Activated CD4-positive, alpha-beta T cell treated with anti-CD3 and anti-CD28 coated beads for 48 hours (primary cell): ENCODE measurements around the gene SEMA4F.
A peak's percentile ranks its signal among the peaks of the same experiment; 100 is the strongest.

Experiments
- DNase-seq: peaks from one replicate; pipeline ENCODE4 v3.0.0-alpha.2; 2020

The SEMA4F gene

DNA sequence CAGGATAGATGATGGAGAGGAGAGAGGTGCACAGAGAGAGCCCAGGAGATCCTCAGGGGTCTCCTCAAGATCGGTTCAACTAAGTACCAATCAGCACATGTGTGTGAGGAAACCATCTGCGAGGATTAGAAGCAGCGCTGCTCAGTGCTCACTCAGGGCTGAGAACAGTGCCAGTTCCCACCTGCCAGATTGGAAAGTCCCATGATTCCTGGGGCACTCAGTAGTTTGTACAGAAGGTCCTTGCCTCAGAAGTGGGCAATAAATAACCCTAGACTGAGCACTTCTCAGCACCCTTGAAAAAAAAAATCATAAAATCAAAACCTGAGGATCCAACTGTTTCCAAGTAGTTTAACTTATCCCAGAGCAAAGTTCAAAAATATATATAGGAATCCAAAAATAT, 53.8 kb downstream of the SEMA4F start:
- no peak for DNase-seq

DNA sequence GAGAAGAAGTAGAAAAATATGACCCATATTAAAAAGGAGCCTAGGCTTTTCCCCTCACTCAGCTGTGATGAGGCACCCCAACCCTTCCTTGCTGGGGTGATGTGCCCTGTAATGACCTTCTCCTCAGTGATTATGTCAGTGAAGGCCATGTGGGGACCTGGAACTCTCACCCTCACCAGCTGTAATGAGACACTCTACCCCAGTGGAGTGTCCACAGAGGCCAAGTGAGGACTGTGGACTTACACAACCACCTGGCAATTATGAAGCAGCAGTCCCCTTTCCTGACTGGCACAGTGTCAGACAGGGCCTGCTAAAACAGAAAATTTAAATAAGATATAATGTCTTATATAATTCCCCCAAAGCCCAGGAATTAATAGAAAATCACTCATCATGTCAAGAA, 54.2 kb downstream of the SEMA4F start:
- DNase-seq, result no peak

DNA sequence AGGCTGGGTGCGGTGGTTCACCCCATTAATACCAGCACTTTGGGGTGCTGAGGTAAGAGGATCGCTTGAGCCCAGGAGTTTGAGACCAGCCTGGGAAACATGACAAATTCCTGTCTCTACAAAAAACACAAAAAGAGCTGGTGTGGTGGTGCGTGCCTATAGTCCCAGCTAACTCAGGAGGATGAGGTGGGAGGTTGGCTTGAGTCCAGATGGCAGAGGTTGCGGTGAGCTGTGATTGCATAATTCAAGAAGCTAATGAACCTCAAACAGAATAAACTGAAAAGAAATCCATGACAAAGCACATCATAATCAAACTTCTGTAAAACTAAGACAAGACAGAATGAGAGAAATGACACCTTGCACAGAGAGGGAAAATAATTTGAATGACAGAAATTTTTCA, 54.8 kb downstream of the SEMA4F start:
- DNase-seq, result no peak

DNA sequence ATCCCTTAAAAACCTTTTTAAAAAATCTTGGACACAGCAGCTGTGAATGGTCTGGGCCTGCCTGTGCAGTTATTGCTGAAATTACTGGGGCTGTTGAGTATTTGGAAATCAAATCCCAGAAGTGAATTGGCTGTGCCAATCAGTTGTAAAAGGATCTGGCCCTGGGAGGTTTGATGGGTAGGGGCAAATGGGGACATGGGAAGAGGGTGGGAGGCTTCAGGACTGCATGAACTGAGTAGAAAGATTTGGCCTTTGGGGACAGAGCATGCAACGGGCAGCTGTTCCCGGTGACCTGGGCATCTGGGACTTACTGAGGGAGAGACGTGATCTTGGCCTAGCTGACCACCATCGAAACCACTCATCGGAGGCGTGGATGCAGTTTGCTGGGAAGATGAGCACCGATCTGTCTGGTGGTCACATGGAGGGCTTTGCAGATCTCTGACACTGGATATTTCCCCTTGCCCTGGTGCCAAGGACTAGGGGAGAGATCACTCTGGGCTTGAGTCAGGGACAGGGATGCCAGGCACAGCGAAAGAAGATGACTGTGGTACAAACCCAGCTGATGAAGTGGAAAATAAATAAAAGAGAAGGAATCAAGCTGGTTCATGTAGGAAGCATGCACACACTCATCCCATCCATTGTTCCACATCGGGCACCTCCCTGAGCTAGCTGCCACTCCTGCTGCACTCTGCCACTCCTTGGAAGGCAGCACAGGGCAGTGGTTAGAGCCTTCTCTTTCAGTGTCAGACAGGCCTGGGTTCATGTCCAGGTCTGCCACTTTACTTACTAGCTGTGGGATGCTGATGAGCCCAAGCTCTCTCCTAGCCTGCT, 58.4 kb downstream of the SEMA4F start:
- DNase-seq, result no peak

DNA sequence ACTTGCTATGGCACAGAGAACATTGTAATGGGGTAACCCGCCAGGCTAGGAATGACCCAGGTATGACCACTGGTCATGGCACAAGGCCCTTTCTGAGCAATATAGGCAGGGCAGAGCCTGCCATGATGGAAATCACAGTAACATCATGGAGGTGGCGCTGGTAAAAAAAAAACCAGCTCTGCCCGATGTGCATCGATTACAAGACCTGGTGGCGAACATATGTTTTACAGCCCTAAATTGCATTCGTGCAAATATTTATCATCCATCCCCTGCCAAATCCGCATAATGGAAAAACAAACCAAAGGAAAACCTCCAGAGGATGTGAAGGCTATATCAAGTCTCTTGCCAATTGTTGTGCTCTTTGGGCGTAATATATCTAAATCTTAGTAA, 60.6 kb downstream of the SEMA4F start:
- no peak for DNase-seq

DNA sequence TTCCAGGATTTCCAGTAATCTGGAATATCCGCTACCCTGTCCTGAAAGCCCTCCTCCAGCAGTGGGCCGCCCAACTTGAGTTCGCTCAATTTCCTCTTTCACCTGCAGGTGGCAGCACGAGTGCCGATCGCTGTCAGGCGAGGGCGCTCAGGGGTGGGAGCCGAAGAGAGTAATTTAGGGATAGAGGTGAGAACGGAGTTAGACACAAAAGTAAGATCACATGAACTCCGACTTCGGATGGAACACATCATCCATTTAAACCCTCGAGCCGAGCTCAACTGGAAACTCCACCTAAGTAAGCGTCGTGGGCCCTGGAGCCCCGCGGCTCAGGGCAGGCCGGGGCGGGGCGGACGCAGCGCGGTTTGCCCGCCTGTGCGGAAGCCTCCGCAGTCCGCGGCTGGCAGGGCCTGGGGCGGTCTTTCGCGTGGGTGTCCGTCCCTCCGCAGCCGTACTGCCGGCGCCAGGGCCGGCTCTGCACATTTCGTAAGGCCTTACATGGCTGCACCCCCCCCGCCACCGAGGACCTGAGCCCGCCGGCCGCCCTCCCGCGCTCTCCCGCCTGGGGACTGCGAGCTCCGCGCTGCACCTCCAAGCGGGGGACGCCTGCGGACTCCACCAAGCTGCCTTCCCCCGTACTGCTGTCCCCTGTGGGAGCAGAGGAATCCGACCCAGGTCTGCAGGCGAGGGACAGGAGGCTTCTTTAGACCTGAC, 61.2 kb downstream of the SEMA4F start:
- DNase-seq, result peak; percentile 88

DNA sequence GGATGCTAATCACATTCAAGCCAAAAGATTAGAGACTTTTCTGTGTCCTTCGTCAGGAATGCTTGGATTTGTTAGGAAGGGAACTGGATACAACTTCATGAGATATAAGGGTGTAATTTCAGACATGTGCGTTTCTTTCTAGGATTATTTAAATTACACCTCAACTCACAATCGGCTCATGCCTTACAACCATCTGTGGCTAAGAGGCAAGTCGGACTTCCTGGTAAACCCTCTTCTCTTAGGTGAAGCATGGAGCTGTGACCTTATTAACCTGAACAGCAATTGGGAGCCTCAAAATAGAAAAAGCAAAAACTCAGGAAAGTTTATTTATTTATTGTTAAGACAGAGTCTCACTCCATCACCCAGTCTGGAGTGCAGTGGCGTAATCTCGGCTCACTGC, 61.8 kb downstream of the SEMA4F start:
- DNase-seq, result no peak

DNA sequence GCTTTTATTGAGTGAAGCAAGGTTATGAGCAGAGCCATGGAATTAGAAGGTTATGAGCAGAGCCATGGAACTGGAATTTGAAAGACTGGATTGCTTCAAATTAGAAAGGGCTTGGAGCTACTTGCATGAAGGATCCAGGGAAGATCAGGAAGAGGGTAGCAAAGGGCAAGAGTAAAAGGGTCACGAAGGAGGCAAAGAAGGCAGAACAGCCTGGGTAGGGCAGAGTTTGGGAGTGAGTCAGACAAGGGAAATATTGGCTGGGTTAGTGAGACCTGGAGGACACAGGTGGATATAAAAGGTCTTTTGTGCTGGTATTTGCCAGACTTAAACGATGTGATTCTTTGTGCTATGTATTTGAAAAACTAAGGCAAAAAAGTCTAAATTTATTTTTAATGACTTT, 65.0 kb downstream of the SEMA4F start:
- DNase-seq, result no peak

DNA sequence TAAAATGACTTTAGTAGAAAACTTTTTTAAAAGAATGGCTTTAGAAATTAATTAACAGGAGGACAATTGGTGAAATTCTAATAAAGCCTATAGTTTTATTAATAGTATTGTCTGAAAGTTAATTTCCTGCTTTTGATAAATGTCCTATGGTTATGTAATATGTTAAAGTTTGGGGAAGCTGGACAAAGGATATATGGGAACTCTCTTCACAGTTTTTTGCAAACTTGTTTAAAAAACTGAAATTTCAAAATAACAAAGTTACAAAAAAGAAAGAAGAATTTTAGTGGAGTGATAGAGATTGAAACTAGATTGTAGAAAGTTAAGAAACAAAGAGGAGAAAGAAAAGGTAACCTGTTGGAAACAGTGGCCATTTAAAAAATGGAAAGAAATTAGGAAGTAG, 67.3 kb downstream of the SEMA4F start:
- DNase-seq, result no peak

DNA sequence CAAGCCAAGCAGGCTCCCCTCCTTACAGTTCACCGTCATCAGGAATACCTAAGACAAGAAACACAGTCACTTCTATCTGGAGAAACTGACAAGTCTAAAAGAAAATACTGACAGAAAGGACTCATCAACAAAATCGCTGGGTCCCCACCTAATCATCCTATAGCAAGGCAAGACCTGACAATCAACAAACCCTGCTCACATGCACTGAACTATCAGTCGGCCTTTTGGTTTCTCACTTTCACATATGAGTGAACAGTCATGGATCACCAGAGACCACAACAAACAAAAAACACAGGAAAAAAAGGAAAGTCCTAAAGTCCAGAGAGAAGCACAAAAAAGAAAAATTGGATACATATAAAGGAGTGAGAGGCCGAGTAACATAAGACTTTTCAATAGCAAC, 70.4 kb downstream of the SEMA4F start:
- no peak for DNase-seq

DNA sequence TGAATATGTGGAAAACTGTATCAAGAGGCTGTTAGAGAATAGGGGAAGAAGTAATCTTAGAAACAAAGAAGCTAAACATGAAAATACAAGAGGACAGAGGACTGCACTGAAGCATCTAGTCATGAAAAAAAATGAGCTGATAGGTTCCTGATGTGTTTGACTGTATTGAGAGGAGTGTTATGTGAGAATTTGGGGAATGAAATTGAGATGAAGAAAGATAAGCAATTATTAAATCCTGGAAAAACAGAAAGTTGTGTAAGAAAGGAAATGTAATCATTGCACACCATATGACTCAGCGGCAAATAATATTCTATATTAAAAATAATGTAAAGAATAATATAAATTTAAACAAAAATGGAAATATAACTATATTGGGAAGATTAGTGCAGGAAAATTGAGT, 71.2 kb downstream of the SEMA4F start:
- DNase-seq, result no peak

DNA sequence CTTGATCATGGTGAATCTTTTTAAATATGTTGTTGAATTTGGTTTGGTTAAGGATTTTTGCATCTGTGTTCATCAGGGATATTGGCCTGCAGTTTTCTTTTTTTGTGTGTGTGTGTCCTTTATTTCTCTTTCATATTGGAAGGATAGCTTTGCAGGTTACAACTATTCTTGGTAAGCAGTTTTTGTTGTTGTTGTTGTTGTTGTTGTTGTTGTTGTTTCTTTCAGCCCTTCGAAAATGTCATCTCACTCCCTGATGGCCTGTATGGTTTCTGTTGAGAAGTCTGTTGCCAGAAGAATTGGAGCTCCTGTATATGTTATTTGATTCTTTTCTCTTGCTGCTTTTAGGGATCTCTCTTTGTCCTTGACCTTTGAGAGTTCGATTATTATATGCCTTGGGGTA, 74.8 kb downstream of the SEMA4F start:
- no peak for DNase-seq

DNA sequence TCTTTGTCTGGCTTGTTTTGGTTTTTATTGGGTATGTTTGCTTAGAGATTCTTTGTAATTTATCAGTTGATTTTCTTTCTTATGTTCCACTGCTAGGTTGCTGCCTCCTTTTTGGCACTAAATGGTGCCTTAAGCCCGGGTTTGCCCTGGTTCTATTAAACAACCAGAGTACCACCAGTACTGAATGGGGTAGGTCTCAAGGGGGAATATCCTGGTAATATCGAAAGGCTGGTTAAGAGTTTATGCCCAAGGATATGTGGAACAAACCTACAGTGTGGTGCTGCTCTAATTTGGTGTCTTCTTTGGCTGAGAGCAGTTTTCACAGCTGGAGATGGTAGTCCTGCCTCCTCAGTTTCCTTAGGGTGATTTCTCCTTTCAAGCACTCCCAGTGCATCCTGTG, 76.5 kb downstream of the SEMA4F start:
- no peak for DNase-seq
